HG03439 (cell line): ENCODE measurements around the gene UQCC2.

Experiments
- ATAC-seq: cut with Tn5 transposase; IDR thresholded peaks from one replicate; pipeline ENCODE4 v1.9.1; 2021; ENCODE audit warnings: mild to moderate bottlenecking, moderate library complexity; ENCODE audit not compliant: unreplicated experiment

UQCC2 gene

GRCh38 chr6:33659986-33660385, 51.5 kb downstream of the UQCC2 start:
- no peak for ATAC-seq

GRCh38 chr6:33658982-33659689, 52.4 kb downstream of the UQCC2 start:
- ATAC-seq: no peak

GRCh38 chr6:33656844-33657243, 54.7 kb downstream of the UQCC2 start:
- ATAC-seq: no peak

- no peak for ATAC-seq
Observed at GRCh38 chr6:33654831-33655554, 56.5 kb downstream of the UQCC2 start.

DNA sequence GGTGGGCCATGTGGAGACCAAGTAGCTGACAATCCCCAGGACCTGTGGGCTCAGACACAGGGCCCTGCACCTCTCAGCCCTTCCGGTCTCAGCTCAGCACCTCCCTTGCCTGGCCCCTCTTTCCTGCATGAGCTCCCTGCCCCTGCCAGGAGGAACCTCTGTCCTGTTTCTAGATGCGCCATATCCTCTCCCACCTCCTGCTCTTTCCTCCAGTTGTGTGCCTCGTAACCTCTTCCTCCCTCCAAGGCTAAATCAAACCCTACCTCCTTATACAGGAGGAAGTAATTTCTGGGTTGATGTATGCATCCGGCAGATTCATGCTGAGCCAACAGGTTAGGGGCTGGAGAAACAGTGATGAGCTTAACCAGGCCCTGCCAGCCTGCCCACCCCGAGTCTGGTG, 59.5 kb downstream of the UQCC2 start:
- ATAC-seq: no peak

DNA sequence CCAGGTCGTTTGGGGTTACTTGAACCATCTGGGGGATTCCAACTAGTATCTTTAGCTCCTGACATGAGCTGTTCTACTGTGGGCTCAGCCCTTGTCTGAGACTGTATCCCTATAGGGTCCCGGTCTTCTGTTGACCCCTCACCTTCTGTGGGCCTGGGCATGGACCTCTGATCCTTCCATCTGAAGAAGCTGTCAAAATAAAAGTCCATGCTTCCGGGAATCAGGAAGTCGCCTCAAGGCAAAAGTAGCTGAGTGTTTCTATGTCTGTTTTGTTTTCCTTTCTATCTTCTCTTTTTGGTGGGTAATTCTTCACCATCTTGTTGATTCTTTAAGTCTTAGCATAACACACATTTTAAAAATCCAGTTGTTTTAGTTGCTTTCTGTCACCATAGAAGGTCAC, 60.1 kb downstream of the UQCC2 start:
- ATAC-seq: no peak
